KOPT-K1 (cell line): ENCODE data around the gene GPR35.

Experiments
- H3K27ac ChIP-seq: fragments of 200-600 bp; sonication (generic); 2 replicates; pipeline ENCODE4 v1.5.1; 2016; ENCODE audit warnings: antibody characterized with exemption, mild to moderate bottlenecking, low read depth, low read length; ENCODE audit not compliant: poor library complexity, severe bottlenecking
- H3K36me3 ChIP-seq: fragments of 200-600 bp; sonication (generic); 2 replicates; pipeline ENCODE4 v1.5.1; 2017; ENCODE audit warnings: antibody characterized with exemption, mild to moderate bottlenecking, low read length, moderate library complexity; ENCODE audit not compliant: insufficient read depth
- H3K9me3 ChIP-seq: fragments of 200-600 bp; sonication (generic); 2 replicates; pipeline ENCODE4 v1.5.1; 2017; ENCODE audit warnings: antibody characterized with exemption, low read length, mild to moderate bottlenecking; ENCODE audit not compliant: insufficient read depth, poor library complexity, severe bottlenecking

The GPR35 gene

DNA sequence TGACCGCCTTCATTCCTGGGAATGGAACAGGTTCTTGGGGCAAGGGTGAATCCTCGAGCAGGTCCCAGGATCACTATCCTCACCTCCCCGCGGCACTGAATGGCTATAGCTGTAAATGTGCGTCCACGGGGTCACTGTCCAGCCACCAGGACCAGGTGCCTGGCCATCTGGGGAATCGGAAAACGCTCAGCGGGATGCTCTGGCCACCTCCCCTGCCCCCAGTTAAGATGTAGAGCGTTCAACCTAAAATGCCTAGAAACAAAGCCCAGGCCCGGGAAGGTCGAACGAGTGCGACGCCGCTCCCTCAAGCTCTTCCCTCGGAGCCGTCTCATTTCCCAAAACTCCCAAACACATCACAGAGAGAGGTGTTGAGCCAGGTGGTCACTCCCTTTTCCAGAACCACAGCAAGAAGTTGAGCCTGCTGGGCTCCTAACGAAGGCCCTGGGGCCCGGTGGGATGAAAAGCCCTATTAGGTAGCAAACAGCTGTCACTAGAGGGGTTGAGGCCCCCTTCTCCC is 39.5 kb upstream of the GPR35 start:
- H3K36me3 ChIP-seq = peaks cover 23% of the 10 kb centered on the region
- peak overlapping the region; percentile 94 for H3K27ac ChIP-seq
- no peaks in the 10 kb centered on the region for H3K9me3 ChIP-seq

DNA sequence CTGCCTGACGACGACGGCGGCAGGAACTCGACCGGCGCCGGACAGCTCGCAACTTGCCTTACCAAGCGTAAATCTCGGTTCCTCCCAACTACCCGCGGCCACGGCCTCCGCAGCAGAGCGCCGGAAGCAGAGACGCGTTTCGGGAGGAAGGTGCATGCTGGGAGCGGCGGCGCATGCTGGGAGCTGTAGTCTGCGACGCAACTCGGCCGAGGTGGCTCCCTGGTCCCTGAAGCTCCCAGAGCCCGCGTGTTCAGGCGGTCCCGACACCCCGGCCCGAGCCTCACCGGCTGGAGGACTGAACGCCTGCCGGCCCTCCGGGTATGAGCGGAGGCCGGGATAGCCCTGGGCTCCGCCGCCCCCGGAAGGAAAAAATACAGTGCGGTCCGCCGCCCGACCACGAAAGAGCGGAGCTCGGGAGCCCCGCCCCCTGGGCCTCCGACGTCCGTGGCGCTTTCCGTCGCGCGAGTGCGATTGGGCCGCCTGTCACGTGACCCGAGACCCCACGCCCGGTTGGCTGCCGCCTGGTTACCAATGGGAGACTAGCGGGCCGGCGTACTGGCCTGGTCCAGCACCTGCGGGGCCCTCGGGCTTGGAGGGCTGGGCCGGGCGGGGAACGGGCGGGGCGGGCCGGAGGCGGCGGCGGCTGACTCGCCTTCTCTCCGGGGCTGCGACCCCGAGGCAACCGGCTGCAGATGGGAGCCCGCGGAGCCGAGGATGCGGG is 38.9 kb upstream of the GPR35 start, which contains the start of gene CAPN10:
Gene CAPN10, plus strand, starts transcription at position 537 of the 721 bp plus-strand sequence. Its CDS starts 178 bp downstream, at position 715.
- Histone ChIP-seq H3K9me3 (no peaks in the 10 kb centered on the region), H3K27ac (peak within 1 kb of the TSS; percentile 94), H3K36me3 (peaks cover 29% of the 10 kb centered on the region)

GRCh38 chr2:240586919-240587800 is 38.1 kb upstream of the GPR35 start:
- Histone ChIP-seq H3K9me3 (no peaks in the 10 kb centered on the region), H3K36me3 (peaks cover 37% of the 10 kb centered on the region), H3K27ac (peak overlapping the region; percentile 94)

DNA sequence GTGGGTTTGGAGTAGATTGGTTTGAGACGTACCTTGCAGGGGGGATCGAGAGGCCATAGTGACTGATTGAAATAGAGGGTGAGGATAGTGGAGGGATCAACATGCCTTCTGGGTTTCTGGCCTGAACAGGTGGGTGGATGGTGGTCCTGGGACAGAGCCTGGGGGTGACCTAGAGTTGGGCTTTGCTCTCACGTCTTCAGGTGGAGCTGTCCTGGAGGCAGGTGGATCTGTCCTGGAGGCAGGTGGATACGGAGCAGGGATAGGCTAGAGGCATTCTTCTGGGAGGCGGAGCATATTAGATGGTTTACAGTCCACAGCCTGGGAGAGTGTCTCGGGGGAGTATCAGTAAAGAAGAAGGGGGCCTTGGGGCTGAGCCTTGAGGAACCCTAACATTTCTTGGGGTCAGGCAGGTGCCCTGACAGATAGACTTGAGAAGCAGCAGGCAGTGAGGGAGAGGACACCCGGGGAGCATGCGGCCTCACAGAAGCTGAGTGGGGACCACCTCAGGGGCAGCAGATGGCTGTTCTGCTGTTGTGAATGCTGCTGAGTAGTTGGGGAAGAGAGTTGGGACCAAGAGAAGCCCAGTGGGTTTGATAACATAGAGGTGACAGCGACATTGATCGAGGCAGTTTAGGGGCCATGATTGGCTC is 37.1 kb upstream of the GPR35 start:
- Histone ChIP-seq H3K9me3 (no peaks in the 10 kb centered on the region), H3K27ac (peak overlapping the region; percentile 94), H3K36me3 (peaks cover 43% of the 10 kb centered on the region)

- no peak overlapping the region for H3K27ac ChIP-seq
- peaks cover 48% of the 10 kb centered on the region for H3K36me3 ChIP-seq
- no peaks in the 10 kb centered on the region for H3K9me3 ChIP-seq
Observed at GRCh38 chr2:240588669-240589068, 36.6 kb upstream of the GPR35 start.

- no peaks in the 10 kb centered on the region for H3K9me3 ChIP-seq
- no peak overlapping the region for H3K27ac ChIP-seq
- peaks cover 53% of the 10 kb centered on the region for H3K36me3 ChIP-seq
Observed at GRCh38 chr2:240589375-240589774, 35.9 kb upstream of the GPR35 start.

DNA sequence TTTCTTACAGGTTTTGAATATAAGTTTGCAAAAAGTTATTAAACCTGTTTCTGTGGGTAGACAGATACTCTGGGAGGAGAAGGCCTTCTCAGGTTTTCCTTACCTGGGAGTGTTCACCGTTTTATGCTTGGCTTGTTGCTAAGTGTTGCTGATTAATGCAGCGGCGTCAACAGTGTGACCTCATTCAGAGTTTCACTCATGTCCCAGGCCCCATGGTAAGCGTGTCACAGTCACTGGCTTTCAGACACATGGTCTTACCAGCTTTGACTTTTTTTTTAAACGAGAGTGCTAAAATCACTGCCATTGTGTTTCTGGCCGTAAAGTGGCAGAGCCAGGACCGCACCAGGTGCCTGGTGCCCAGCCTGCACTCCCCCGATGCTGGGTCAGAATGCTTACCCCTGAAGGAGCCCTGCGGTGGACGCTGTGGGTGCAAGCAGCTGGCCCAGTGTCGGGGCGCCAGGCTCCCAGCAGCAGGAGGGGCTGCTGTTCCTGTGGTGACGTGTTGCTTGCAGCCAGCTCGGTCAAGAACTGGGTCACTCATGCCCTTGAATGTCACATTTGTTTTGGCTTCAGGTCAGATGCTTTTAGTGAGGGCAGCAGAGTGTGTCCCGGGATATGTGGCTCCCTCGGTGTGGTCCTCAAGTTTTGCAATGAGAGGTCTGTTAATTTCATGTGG is 35.3 kb upstream of the GPR35 start:
- no peak overlapping the region for H3K27ac ChIP-seq
- H3K9me3 ChIP-seq = no peaks in the 10 kb centered on the region
- H3K36me3 ChIP-seq = peaks cover 59% of the 10 kb centered on the region

- H3K9me3 ChIP-seq = no peaks in the 10 kb centered on the region
- H3K27ac ChIP-seq = no peak overlapping the region
- H3K36me3 ChIP-seq = peaks cover 66% of the 10 kb centered on the region
Observed at GRCh38 chr2:240590681-240591111, 34.6 kb upstream of the GPR35 start.

DNA sequence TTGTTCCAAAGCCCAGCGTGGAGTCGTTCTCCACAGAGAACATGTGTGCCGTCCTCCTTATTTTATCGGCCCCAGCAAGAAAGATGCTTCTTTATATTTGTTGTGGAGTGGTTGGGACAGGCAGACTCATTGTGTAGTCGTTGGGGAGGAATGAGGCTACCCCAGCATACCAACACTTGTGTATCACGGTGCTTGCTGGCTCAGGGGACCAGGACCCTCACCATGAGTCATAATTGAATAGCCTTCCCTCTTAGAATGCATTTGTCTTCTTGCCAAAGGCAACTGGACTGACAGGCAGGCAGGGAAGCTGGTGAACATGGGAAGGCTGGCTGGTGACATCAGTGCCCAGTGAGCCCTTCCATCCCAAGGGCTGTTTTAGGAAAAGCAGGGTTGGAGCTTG is 34.1 kb upstream of the GPR35 start:
- no peak overlapping the region for H3K27ac ChIP-seq
- H3K36me3 ChIP-seq = peaks cover 72% of the 10 kb centered on the region
- no peaks in the 10 kb centered on the region for H3K9me3 ChIP-seq

- H3K27ac ChIP-seq = no peak overlapping the region
- H3K9me3 ChIP-seq = no peaks in the 10 kb centered on the region
- peaks cover 76% of the 10 kb centered on the region for H3K36me3 ChIP-seq
Observed at GRCh38 chr2:240591784-240592183, 33.5 kb upstream of the GPR35 start.

- H3K36me3 ChIP-seq = peaks cover 88% of the 10 kb centered on the region
- no peaks in the 10 kb centered on the region for H3K9me3 ChIP-seq
- no peak overlapping the region for H3K27ac ChIP-seq
Observed at GRCh38 chr2:240593026-240593702, 32.1 kb upstream of the GPR35 start.

DNA sequence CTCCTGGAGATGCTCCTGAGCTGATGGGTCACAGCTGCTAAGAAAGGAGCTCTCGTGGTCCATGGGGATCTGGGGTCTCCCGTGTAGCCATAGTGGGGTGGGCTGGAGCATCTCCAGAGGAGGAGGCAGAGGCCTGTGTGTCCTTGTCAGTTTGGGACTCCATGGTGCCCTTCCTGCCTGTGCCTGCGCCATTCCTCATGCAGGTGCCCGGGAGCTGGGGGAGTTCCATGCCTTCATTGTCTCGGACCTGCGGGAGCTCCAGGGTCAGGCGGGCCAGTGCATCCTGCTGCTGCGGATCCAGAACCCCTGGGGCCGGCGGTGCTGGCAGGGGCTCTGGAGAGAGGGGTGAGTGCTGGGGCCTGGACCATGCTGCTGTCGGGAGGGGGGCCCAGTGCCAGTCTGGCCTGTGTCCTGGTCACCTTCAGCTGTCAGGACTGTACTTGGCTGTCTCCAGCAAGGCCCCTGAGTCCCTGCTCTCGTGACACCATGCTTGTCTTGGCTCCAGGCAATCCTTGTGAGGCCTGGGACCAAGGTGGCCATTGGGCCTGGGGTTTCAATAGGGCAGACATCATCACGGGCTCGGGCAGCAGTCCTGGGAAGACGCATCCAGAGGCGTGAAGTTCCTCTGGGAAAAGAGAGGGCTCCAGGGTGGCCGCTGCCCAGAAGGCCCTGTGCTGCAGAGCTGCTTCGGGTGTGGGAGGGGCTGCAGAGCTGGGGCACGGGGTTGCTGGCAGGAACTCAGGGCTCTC is 31.4 kb upstream of the GPR35 start:
- Histone ChIP-seq H3K27ac (no peak overlapping the region), H3K9me3 (no peaks in the 10 kb centered on the region), H3K36me3 (peaks cover 95% of the 10 kb centered on the region)

DNA sequence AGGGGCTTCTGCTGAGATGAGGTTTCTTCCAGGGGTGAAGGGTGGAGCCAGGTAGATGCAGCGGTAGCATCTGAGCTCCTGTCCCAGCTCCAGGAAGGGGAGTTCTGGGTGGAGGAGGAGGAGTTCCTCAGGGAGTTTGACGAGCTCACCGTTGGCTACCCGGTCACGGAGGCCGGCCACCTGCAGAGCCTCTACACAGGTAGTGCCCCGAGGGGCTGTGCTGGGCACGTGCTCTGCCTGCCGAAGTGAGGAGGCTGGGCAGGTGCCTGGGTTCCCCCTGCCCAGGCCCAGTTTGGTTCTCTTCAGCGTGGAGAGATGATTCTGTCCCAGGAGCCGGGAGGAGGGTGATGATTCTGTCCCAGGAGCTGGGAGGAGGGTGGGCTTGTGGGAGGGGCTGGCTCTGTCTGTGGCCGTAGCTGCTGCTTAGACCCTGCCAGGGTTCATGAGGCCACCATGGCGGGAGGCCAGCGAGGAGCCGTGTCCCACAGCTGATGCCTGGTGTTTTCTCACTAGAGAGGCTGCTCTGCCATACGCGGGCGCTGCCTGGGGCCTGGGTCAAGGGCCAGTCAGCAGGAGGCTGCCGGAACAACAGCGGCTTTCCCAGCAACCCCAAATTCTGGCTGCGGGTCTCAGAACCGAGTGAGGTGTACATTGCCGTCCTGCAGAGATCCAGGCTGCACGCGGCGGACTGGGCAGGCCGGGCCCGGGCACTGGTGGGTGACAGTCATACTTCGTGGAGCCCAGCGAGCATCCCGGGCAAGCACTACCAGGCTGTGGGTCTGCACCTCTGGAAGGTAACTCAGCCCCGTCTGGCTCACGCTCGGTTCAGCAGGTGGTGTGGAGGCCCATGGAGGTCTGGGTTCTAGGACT is 30.5 kb upstream of the GPR35 start:
- Histone ChIP-seq H3K36me3 (peaks cover 95% of the 10 kb centered on the region), H3K27ac (no peak overlapping the region), H3K9me3 (no peaks in the 10 kb centered on the region)
